ENCODE measurements around the gene SELENON. TPM values are rescaled to one million over a fixed set of nuclear protein-coding genes. Genes with fewer than 3 reads are reported as not detected.

The SELENON gene
- total RNA-seq, 3 donors from 2014 or later, result 16.6 to 39.0 (median 22.1) TPM

DNA sequence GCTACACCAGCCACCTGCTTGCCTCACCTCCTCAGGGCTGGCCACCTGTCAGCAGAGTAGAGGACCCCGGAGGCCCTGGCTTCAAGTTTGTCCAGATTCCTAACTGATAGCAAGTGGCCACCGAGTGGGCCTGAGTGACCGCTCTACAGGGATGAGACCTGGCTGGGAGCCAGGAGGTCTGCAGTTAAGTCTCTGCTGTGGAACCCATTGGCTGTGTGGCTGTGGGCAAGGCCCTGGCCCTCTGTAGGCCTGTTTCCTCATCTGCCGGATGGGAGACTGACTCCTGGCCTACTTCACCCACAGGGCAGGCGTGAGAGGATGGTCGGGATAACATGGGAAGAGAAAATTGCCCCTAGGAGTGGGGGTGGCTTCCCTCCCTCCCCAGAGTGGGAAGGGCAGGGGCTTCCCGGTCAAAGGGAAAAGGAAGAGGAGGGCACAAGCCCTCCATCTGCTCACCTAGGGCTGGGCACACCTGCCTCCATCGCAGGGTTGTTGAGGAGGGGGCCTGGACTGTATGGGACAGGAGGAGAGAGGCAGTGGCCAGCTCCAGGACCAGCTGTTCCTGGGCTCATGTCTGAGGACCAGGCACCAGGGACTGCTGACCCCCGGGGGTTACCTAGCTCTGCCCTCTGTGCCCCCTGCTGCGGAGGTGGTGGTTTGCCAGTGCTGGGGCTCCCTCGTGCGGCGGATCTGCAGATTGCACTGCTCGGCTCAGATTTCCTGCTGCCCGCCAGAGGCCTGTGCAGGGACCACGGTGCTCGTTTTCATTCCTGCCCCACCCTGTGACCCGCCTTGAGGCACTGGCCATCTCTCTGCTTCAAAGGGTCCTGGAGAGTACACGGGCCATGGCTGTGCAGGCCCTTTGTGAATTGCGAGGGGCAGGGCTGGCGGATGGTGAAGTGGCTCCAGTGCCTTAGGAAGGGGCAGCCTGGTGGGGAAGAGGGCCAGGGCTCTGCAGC lies 10.6 kb downstream of the SELENON start:
- H3K27me3 ChIP-seq, result no peaks in the 10 kb centered on the region
- H3K36me3 ChIP-seq, result no peaks in the 10 kb centered on the region
- peak overlapping the region in 1 of 3 donors; percentile 33 for H3K4me3 ChIP-seq
- peak overlapping the region; percentile 68 to 76 for H3K27ac ChIP-seq
- intact Hi-C loops (cut with DNase I; ENCODE audit: low total_unique reads), result no loop called here
- DNase-seq (ENCODE audit: low spot score in 2 of 2), result peak; percentile 44 to 73
- TF ChIP-seq POLR2AphosphoS5 (IDR thresholded peaks at IDR 0.05) (no peak), POLR2A (IDR thresholded peaks at IDR 0.05) (no peak)
- TF ChIP-seq, protein P1, sequence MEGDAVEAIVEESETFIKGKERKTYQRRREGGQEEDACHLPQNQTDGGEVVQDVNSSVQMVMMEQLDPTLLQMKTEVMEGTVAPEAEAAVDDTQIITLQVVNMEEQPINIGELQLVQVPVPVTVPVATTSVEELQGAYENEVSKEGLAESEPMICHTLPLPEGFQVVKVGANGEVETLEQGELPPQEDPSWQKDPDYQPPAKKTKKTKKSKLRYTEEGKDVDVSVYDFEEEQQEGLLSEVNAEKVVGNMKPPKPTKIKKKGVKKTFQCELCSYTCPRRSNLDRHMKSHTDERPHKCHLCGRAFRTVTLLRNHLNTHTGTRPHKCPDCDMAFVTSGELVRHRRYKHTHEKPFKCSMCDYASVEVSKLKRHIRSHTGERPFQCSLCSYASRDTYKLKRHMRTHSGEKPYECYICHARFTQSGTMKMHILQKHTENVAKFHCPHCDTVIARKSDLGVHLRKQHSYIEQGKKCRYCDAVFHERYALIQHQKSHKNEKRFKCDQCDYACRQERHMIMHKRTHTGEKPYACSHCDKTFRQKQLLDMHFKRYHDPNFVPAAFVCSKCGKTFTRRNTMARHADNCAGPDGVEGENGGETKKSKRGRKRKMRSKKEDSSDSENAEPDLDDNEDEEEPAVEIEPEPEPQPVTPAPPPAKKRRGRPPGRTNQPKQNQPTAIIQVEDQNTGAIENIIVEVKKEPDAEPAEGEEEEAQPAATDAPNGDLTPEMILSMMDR (IDR thresholded peaks at IDR 0.05), result peak; percentile 68 to 95 (median 93)
- peaks cover 1 to 10% of the 10 kb centered on the region in 2 donors for H3K4me1 ChIP-seq
- no peaks in the 10 kb centered on the region for H3K9me3 ChIP-seq

DNA sequence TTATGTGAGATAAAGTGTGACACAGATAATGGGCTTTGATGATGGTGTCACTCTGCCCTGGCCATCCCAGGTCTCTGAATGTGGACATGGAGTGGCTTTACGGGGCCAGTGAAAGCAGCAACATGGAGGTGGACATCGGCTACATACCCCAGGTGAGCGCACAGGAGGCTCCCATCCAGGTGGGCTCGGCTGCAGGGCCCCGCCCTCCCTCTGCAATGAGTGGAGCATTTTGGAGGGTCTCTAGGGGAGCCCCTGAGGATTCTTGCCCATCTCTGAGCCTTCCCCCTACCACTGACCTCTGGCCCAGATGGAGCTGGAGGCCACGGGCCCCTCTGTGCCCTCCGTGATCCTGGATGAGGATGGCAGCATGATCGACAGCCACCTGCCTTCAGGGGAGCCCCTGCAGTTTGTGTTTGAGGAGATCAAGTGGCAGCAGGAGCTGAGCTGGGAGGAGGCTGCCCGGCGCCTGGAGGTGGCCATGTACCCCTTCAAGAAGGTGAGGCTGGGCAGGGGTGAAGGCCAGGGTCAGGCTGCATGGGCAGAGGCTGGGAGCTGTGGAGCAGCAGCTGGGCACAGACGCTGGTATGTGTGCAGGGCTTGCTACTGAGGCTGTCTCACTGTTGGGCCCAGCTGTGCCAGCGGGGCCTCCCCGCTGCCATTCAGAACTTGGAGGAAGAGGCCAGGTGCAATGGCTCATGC lies 11.5 kb downstream of the SELENON start:
- Histone ChIP-seq H3K36me3 (no peaks in the 10 kb centered on the region), H3K27ac (no peak overlapping the region), H3K27me3 (no peaks in the 10 kb centered on the region), H3K4me1 (peaks cover 0 to under 1% of the 10 kb centered on the region in 2 donors), H3K4me3 (no peak overlapping the region), H3K9me3 (no peaks in the 10 kb centered on the region)
- TF ChIP-seq POLR2AphosphoS5 (IDR thresholded peaks at IDR 0.05) (no peak), POLR2A (IDR thresholded peaks at IDR 0.05) (no peak)
- TF ChIP-seq, protein P1 (IDR thresholded peaks at IDR 0.05), result no peak
- no peak for DNase-seq (ENCODE audit: low spot score in 2 of 2)
- intact Hi-C loops (cut with DNase I; ENCODE audit: low total_unique reads), result no loop called here

DNA sequence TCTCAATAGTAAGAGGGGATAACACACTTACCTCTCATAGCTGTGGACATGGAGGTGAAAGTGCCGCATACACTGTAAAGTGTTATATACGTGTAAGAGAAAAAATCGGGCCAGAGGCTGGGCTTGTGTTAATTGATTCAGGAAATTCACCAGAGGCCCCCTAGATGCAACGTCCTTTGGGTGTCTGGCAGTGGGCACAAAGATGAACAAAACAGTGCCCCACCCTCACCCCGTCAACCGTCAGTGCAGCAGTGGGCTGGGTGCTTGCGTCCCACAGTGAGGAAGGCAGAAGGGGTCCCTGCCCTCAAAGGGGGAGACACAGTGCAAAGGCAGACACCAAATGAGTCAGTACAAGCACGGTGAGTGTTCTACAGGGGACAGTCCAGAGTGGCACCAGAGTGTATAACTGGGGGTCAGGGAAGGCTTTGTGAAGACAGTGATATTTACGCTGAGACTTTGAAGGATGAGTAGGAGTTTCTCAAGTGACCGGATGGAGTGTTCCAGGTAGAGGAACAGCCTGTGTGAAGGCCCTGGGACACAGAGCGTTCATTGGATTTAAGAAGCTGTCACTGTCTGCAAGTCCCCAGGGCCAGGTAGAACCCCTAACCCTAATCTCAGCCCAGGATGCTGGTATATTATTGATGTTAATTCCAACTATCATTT lies 13.2 kb downstream of the SELENON start:
- H3K9me3 ChIP-seq, result no peaks in the 10 kb centered on the region
- peaks cover 0 to 5% of the 10 kb centered on the region in 2 donors for H3K4me1 ChIP-seq
- H3K27ac ChIP-seq, result no peak overlapping the region
- intact Hi-C loops (cut with DNase I; ENCODE audit: low total_unique reads), result no loop called here
- H3K27me3 ChIP-seq, result no peaks in the 10 kb centered on the region
- H3K4me3 ChIP-seq, result no peak overlapping the region
- no peaks in the 10 kb centered on the region for H3K36me3 ChIP-seq
- no peak for TF ChIP-seq POLR2A (IDR thresholded peaks at IDR 0.05)
- TF ChIP-seq POLR2AphosphoS5 (IDR thresholded peaks at IDR 0.05), result no peak
- TF ChIP-seq, protein P1 (IDR thresholded peaks at IDR 0.05), result no peak
- no peak for DNase-seq (ENCODE audit: low spot score in 2 of 2)

DNA sequence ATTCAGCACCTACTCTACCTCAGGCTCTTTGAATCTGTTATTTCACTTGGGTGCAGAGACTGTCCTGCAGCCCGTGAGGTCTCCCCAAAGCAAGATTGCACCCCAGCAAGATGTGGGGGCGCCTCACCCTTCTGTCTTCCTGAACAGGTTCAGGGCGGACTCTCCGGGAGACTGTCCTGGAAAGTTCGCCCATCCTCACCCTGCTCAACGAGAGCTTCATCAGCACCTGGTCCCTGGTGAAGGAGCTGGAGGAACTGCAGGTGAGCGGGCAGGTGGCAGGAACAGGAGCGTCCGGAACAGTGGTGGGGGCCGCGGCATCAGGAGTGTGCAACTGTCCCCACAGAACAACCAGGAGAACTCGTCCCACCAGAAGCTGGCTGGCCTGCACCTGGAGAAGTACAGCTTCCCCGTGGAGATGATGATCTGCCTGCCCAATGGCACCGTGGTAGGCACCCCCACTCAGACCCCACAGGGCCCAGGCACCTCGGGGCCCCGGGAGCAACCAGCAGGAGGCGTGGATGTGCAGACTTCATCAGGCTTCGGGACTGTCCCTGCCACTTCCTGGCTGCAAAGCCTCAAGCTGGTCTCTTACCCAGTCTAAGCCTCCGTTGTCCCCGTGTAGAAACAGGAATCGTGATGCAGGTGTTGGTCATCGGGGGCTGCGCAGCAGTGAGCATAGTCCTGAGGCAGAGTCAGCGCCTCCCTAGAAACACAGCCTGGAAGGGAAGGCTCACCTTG lies 13.9 kb downstream of the SELENON start:
- no peak for DNase-seq (ENCODE audit: low spot score in 2 of 2)
- no peaks in the 10 kb centered on the region for H3K27me3 ChIP-seq
- H3K9me3 ChIP-seq, result no peaks in the 10 kb centered on the region
- intact Hi-C loops (cut with DNase I; ENCODE audit: low total_unique reads), result no loop called here
- H3K4me3 ChIP-seq, result no peak overlapping the region
- no peaks in the 10 kb centered on the region for H3K36me3 ChIP-seq
- no peak overlapping the region for H3K27ac ChIP-seq
- TF ChIP-seq, protein P1 (IDR thresholded peaks at IDR 0.05), result no peak
- TF ChIP-seq POLR2AphosphoS5 (IDR thresholded peaks at IDR 0.05) (no peak), POLR2A (IDR thresholded peaks at IDR 0.05) (no peak)
- peaks cover 5 to 12% of the 10 kb centered on the region in 2 donors for H3K4me1 ChIP-seq

All from breast epithelium (tissue), 4 donors.